Inflammatory macrophage (primary cell): ENCODE results near the gene PADI2.
A peak's percentile ranks its signal among the peaks of the same experiment; 100 is the strongest.

Experiments used
- DNase-seq, 2 donors: peaks; one replicate each; pipeline ENCODE4 v3.0.0-alpha.2; 2020 to 2022

The PADI2 gene

GRCh38 chr1:17053685-17054410 lies 65.4 kb downstream of the PADI2 start, which contains the start of gene SDHB:
SDHB (minus strand) TSS chr1:17054032; CDS start chr1:17054019, 13 bp downstream.
- peak; percentile 99 to 100 for DNase-seq

GRCh38 chr1:17053086-17053684 lies 66.1 kb downstream of the PADI2 start:
- peak in 1 of 2 donors; percentile 37 for DNase-seq

GRCh38 chr1:17052641-17053040 lies 66.6 kb downstream of the PADI2 start:
- DNase-seq: peak; percentile 49 to 57

- DNase-seq: no peak
These were observed 67.2 kb downstream of the PADI2 start for GRCh38 chr1:17052038-17052437.

GRCh38 chr1:17047924-17048323 lies 71.3 kb downstream of the PADI2 start:
- no peak for DNase-seq

GRCh38 chr1:17046334-17046657 lies 73.0 kb downstream of the PADI2 start:
- DNase-seq: no peak

GRCh38 chr1:17045634-17046333 lies 73.5 kb downstream of the PADI2 start:
- peak; percentile 22 to 51 for DNase-seq

- DNase-seq: peak; percentile 91
These were observed 74.1 kb downstream of the PADI2 start for GRCh38 chr1:17045150-17045549.

- DNase-seq: no peak
These were observed 75.6 kb downstream of the PADI2 start for GRCh38 chr1:17043676-17044075.

GRCh38 chr1:17040135-17040534 lies 79.1 kb downstream of the PADI2 start:
- no peak for DNase-seq

- no peak for DNase-seq
These were observed 79.7 kb downstream of the PADI2 start for GRCh38 chr1:17039522-17039921.

GRCh38 chr1:17033481-17033880 lies 85.8 kb downstream of the PADI2 start:
- DNase-seq: no peak

GRCh38 chr1:17032741-17033140 lies 86.5 kb downstream of the PADI2 start:
- no peak for DNase-seq

- DNase-seq: no peak
These were observed 87.8 kb downstream of the PADI2 start for GRCh38 chr1:17031436-17031835.

GRCh38 chr1:17030206-17030605 lies 89.0 kb downstream of the PADI2 start:
- DNase-seq: no peak

GRCh38 chr1:17028662-17029188 lies 90.5 kb downstream of the PADI2 start:
- DNase-seq: no peak

- DNase-seq: no peak
These were observed 91.4 kb downstream of the PADI2 start for GRCh38 chr1:17027900-17028299.

GRCh38 chr1:17027403-17027802 lies 91.8 kb downstream of the PADI2 start:
- DNase-seq: peak; percentile 31 to 66

GRCh38 chr1:17024721-17025120 lies 94.5 kb downstream of the PADI2 start:
- DNase-seq: no peak

GRCh38 chr1:17023573-17023972 lies 95.7 kb downstream of the PADI2 start:
- no peak for DNase-seq

- peak; percentile 58 to 59 for DNase-seq
These were observed 96.1 kb downstream of the PADI2 start for GRCh38 chr1:17023102-17023501.

- DNase-seq: no peak
These were observed 97.4 kb downstream of the PADI2 start for GRCh38 chr1:17021896-17022295.

- no peak for DNase-seq
These were observed 98.7 kb downstream of the PADI2 start for GRCh38 chr1:17020502-17020901.

GRCh38 chr1:17018849-17019248 lies 100.4 kb downstream of the PADI2 start:
- DNase-seq: no peak
